Esophagus squamous epithelium (tissue), 5 donors: Measurements from ENCODE around the gene CCDC61. TPM values are rescaled to one million over a fixed set of nuclear protein-coding genes. Genes with fewer than 3 reads are reported as not detected.

ENCODE experiments used
- DNase-seq: peaks from one replicate; lab custom pipeline; 2025; lab: John Stamatoyannopoulos, UW
- H3K27ac ChIP-seq, 4 donors: fragments of 200-600 bp; sonication (generic); one replicate each; pipeline ENCODE4 v1.5.1; 2016 to 2019; ENCODE audit warnings: mild to moderate bottlenecking in 1 of 4
- H3K27me3 ChIP-seq, 4 donors: fragments of 200-600 bp; sonication (generic); 1 replicate in 3 of 4; 2 replicates in 1 of 4; pipeline versions ENCODE4 v1.5.1 to v1.6.0; 2017 to 2021; ENCODE audit warnings: antibody characterized with exemption in 1 of 4
- H3K36me3 ChIP-seq, 3 donors: fragments of 200-600 bp; sonication (generic); one replicate each; pipeline ENCODE4 v1.5.1; 2016 to 2019
- H3K4me1 ChIP-seq, 3 donors: fragments of 200-600 bp; sonication (generic); one replicate each; pipeline ENCODE4 v1.5.1; 2017 to 2019
- H3K4me3 ChIP-seq, 4 donors: fragments of 200-600 bp; sonication (generic); 1 replicate in 3 of 4; 2 replicates in 1 of 4; pipeline ENCODE4 v1.5.1; 2016 to 2019; ENCODE audit warnings: mild to moderate bottlenecking in 2 of 4, moderate library complexity in 1 of 4
- H3K9me3 ChIP-seq, 3 donors: fragments of 200-600 bp; sonication (generic); one replicate each; pipeline ENCODE4 v1.5.1; 2016 to 2019
- POLR2A ChIP-seq, 4 donors: fragments of 450-650 bp; IDR thresholded peaks; one replicate each; pipeline ENCODE4 v1.6.1; 2017; ENCODE audit warnings: antibody characterized with exemption in 4 of 4, mild to moderate bottlenecking in 4 of 4, moderate library complexity in 3 of 4
- WGBS, 2 donors: methylation state at CpG; one replicate each; pipeline ENCODE4 v1.1.5; 2018; 5-methylcytosine and 5-hydroxymethylcytosine counted together
- intact Hi-C: fragments of 100-400 bp; cut with DNase I; formaldehyde crosslinking; loops from one replicate; pipeline ENCODE4 v1.15.0; 2022
- total RNA-seq, 4 donors: library from RNA; depleted of rRNA; stranded (reverse); fragments of >200 nt; gene quantifications; one replicate each; pipeline ENCODE4 v1.1.0, GENCODE V29; 2016
- TF ChIP-seq, protein P1 (sequence below), 6 experiments: fragments of 450-650 bp in 4 of 6; fragments of 200-600 bp in 2 of 6; sonication (generic) in 2 of 6; IDR thresholded peaks; one replicate each; pipeline ENCODE4 v1.5.1; 2016 to 2019; ENCODE audit warnings: antibody characterized with exemption in 6 of 6, mild to moderate bottlenecking in 4 of 6, moderate library complexity in 4 of 6
- donor health status: DM: yes; HTN: yes; CAD: no.

Gene CCDC61, protein sequence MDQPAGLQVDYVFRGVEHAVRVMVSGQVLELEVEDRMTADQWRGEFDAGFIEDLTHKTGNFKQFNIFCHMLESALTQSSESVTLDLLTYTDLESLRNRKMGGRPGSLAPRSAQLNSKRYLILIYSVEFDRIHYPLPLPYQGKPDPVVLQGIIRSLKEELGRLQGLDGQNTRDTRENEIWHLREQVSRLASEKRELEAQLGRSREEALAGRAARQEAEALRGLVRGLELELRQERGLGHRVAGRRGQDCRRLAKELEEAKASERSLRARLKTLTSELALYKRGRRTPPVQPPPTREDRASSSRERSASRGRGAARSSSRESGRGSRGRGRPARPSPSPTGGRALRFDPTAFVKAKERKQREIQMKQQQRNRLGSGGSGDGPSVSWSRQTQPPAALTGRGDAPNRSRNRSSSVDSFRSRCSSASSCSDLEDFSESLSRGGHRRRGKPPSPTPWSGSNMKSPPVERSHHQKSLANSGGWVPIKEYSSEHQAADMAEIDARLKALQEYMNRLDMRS
- 1 to 10 TPM; 5.9 to 9.5 (median 7.4) TPM for total RNA-seq

DNA sequence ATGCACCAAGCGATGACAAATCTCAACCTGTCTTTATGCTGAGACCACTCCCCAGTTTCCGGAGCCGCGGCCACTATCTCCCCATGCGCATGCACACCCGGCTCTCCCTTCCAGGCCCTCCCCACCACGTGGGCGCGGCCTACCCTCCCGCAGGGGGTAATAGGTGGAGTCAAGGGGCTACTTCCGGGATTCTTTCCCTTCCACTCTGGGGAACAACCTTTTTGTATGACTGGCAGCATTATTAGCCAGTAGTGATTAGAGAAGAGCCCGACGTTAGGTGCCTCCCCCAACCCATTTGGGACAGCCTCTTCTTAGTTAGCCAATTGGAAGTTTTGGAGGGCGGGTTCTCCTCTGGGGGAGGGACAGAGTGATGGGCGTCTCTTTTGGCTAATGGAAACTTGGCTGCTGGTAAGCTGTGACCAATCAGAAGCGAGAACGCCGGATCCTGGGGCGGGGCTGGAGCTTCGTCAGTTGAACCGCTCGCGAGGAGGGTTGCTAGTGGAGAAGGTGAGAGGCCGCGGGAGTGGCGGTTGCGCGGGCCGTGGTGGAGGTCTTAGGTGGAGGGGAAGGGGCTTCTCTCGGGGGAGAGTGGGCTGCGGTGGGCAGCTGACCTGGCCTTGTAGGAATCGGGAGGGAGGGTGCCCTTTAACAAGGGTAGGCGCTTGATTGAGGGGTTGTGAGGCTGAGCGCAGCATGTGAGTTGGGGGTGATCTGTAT, at the start of gene CCDC61:
TSS of gene CCDC61 (plus strand) at position 470 of the 717 bp plus-strand sequence. CDS start 7,552 bp downstream, outside the sequence.
- Histone ChIP-seq H3K27me3 (peaks cover 0 to 17% (median 0%) of the 10 kb centered on the region in 4 donors), H3K9me3 (no peaks in the 10 kb centered on the region), H3K4me3 (peak within 1 kb of the TSS; percentile 53 to 86 (median 75)), H3K4me1 (peaks cover 7 to 28% (median 10%) of the 10 kb centered on the region in 3 donors), H3K36me3 (peaks cover 0 to 8% (median 0%) of the 10 kb centered on the region in 3 donors), H3K27ac (peak within 1 kb of the TSS; percentile 79 to 88 (median 86))
- intact Hi-C loops: no loop called here
- TF ChIP-seq, protein P1, sequence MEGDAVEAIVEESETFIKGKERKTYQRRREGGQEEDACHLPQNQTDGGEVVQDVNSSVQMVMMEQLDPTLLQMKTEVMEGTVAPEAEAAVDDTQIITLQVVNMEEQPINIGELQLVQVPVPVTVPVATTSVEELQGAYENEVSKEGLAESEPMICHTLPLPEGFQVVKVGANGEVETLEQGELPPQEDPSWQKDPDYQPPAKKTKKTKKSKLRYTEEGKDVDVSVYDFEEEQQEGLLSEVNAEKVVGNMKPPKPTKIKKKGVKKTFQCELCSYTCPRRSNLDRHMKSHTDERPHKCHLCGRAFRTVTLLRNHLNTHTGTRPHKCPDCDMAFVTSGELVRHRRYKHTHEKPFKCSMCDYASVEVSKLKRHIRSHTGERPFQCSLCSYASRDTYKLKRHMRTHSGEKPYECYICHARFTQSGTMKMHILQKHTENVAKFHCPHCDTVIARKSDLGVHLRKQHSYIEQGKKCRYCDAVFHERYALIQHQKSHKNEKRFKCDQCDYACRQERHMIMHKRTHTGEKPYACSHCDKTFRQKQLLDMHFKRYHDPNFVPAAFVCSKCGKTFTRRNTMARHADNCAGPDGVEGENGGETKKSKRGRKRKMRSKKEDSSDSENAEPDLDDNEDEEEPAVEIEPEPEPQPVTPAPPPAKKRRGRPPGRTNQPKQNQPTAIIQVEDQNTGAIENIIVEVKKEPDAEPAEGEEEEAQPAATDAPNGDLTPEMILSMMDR (IDR thresholded peaks at IDR 0.05): no peak
- TF ChIP-seq POLR2A (IDR thresholded peaks at IDR 0.05): peak in 3 of 4 donors; percentile 83 to 90 (median 90)
- peak; percentile 85 for DNase-seq
- WGBS, 2 donors: 1 to 2% methylated on average over 14 to 26 of the region's 34 CpGs

DNA sequence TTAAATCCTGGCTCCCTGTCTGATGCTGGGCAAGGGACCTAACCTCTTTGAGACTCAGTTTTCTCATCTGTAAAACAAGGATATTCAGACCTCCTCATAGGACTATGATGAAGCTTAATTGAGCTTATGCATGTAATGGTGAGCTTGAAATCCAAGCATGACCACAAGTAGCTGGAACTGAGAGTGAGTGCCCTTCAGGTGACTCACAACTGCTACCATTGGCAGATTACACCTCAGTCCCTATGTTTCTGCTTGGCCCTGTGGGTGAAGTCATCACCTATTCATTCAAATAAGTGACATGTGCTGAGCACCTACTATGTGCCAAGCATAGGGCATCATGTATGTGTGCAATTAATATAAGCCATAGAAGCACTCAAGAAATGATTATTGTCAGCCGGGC, 47.3 kb upstream of the CCDC61 start:
- Histone ChIP-seq H3K36me3 (no peaks in the 10 kb centered on the region), H3K27me3 (peaks cover 0 to 35% (median 0%) of the 10 kb centered on the region in 4 donors), H3K4me3 (no peak overlapping the region), H3K27ac (no peak overlapping the region), H3K4me1 (peaks cover 3 to 5% (median 3%) of the 10 kb centered on the region in 3 donors), H3K9me3 (no peaks in the 10 kb centered on the region)
- no peak for DNase-seq
- WGBS, 2 donors: 100% methylated on average over 1 of the region's 1 CpG
- intact Hi-C loops: no loop called here
- no peak for TF ChIP-seq POLR2A (IDR thresholded peaks at IDR 0.05)
- TF ChIP-seq, protein P1 (IDR thresholded peaks at IDR 0.05): no peak

DNA sequence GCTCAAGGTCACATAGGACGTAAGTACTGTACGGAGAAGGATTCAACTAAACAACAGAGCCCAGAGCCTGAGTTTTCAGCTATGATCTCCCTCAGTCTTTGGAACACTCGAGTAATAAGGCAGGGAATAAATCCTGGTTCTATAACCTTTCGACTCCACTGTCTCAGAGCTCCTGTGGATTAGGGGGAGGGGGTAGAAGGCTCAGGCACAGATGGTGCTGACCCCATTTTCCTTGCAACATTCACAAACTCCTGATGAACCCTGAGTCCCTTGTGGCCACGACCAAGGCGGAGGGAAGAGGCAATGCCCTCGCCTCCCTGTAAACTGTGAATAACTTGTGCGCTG, 43.0 kb upstream of the CCDC61 start:
- Histone ChIP-seq H3K4me3 (no peak overlapping the region), H3K27me3 (peaks cover 0 to 73% (median 0%) of the 10 kb centered on the region in 4 donors), H3K36me3 (no peaks in the 10 kb centered on the region), H3K27ac (no peak overlapping the region), H3K9me3 (no peaks in the 10 kb centered on the region), H3K4me1 (peaks cover 5 to 23% (median 8%) of the 10 kb centered on the region in 3 donors)
- TF ChIP-seq, protein P1 (IDR thresholded peaks at IDR 0.05): no peak
- no peak for TF ChIP-seq POLR2A (IDR thresholded peaks at IDR 0.05)
- intact Hi-C loops: no loop called here
- WGBS, 2 donors: 38 to 41% methylated on average over 7 to 8 of the region's 8 CpGs
- no peak for DNase-seq

DNA sequence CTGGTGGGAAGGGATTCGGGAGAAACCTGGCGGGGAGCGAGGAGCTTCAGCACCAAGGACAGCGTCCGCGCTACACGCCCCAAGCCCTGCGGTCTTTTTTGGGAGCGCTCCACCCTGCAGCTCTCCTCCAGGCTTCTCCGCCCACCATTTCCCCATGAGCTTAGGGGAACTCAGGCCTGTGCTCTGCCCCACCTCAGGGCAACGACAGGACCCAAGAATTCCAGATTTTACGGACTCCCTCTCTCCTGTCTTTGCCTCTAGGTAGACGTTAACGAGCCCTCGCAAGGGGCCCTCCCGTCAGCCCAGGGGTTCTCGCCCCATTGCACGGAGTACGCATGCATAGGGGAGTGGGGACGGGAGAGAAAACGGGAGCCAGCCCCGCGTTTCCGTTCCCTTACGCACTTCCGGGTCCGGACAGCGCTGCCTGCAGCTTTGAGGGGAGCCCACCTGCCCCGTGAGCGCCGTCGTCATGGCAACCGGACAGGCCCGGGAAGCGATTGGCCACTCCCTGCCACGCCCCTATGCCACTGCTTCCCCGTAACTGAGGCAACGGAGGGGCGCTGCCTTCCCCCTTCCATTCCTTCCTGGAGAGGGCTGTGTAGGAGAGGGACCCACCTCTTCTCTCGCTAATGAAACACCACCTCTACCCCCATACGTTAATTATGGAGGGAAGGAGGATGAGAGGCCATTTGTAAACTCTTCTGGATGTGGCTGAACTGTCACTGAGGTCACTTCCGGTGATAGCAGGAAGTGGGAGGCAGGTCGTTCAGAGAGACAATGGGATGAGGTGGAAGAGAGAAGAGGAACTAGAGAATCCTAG, 42.4 kb upstream of the CCDC61 start:
- H3K36me3 ChIP-seq: no peaks in the 10 kb centered on the region
- peaks cover 0 to 75% (median 0%) of the 10 kb centered on the region in 4 donors for H3K27me3 ChIP-seq
- intact Hi-C loops: no loop called here
- peaks cover 5 to 23% (median 8%) of the 10 kb centered on the region in 3 donors for H3K4me1 ChIP-seq
- WGBS, 2 donors: 10% methylated on average over 14 of the region's 43 CpGs
- no peak for DNase-seq
- peak overlapping the region in 1 of 4 donors; percentile 39 for H3K4me3 ChIP-seq
- H3K27ac ChIP-seq: no peak overlapping the region
- H3K9me3 ChIP-seq: no peaks in the 10 kb centered on the region
- TF ChIP-seq, protein P1 (IDR thresholded peaks at IDR 0.05): no peak
- no peak for TF ChIP-seq POLR2A (IDR thresholded peaks at IDR 0.05)
